ENCODE results near the gene PGAM2.

The PGAM2 gene

GRCh38 chr7:44065431-44066110, at the start of gene PGAM2:
PGAM2 (minus strand) TSS chr7:44065567; CDS start chr7:44065529, 38 bp downstream.
- Mint-ChIP-seq H3K27ac (no peak within 1 kb of the TSS), H3K4me1 (ENCODE audit: low read depth) (peaks cover 4% of the 10 kb centered on the region), H3K36me3 (ENCODE audit: low read depth) (peaks cover 20% of the 10 kb centered on the region), H3K4me3 (no peak within 1 kb of the TSS), H3K27me3 (ENCODE audit: low read depth) (no peaks in the 10 kb centered on the region), H3K9me3 (no peaks in the 10 kb centered on the region)
- no peak for DNase-seq (ENCODE audit: low spot score)

GRCh38 chr7:44114586-44115310, 49.4 kb upstream of the PGAM2 start:
- Mint-ChIP-seq H3K4me3 (no peak overlapping the region), H3K27me3 (ENCODE audit: low read depth) (no peaks in the 10 kb centered on the region), H3K36me3 (ENCODE audit: low read depth) (peaks cover 27% of the 10 kb centered on the region), H3K9me3 (no peaks in the 10 kb centered on the region), H3K27ac (no peak overlapping the region), H3K4me1 (ENCODE audit: low read depth) (no peaks in the 10 kb centered on the region)
- DNase-seq (ENCODE audit: low spot score) = no peak

- Mint-ChIP-seq H3K27me3 (ENCODE audit: low read depth) (no peaks in the 10 kb centered on the region), H3K4me1 (ENCODE audit: low read depth) (no peaks in the 10 kb centered on the region), H3K27ac (no peak overlapping the region), H3K9me3 (no peaks in the 10 kb centered on the region), H3K36me3 (ENCODE audit: low read depth) (peaks cover 19% of the 10 kb centered on the region), H3K4me3 (no peak overlapping the region)
- DNase-seq (ENCODE audit: low spot score) = no peak
Observed at GRCh38 chr7:44113764-44114354, 48.5 kb upstream of the PGAM2 start.

GRCh38 chr7:44112997-44113763, 47.8 kb upstream of the PGAM2 start:
- Mint-ChIP-seq H3K4me1 (ENCODE audit: low read depth) (no peaks in the 10 kb centered on the region), H3K9me3 (no peaks in the 10 kb centered on the region), H3K36me3 (ENCODE audit: low read depth) (peaks cover 14% of the 10 kb centered on the region)

GRCh38 chr7:44112231-44112996, 47.0 kb upstream of the PGAM2 start:
- Mint-ChIP-seq H3K27me3 (ENCODE audit: low read depth) (no peaks in the 10 kb centered on the region), H3K4me1 (ENCODE audit: low read depth) (no peaks in the 10 kb centered on the region), H3K36me3 (ENCODE audit: low read depth) (peaks cover 11% of the 10 kb centered on the region), H3K9me3 (no peaks in the 10 kb centered on the region), H3K27ac (no peak overlapping the region), H3K4me3 (no peak overlapping the region)
- DNase-seq (ENCODE audit: low spot score) = no peak

More at GRCh38 chr7:44112997-44113763, 47.8 kb upstream of the PGAM2 start:
- Mint-ChIP-seq H3K4me3 (no peak overlapping the region), H3K27ac (no peak overlapping the region), H3K27me3 (ENCODE audit: low read depth) (no peaks in the 10 kb centered on the region)
- DNase-seq (ENCODE audit: low spot score) = no peak

GRCh38 chr7:44111761-44112160, 46.4 kb upstream of the PGAM2 start:
- Mint-ChIP-seq H3K27ac (no peak overlapping the region), H3K9me3 (no peaks in the 10 kb centered on the region), H3K4me3 (no peak overlapping the region), H3K4me1 (ENCODE audit: low read depth) (no peaks in the 10 kb centered on the region), H3K36me3 (ENCODE audit: low read depth) (peaks cover 11% of the 10 kb centered on the region), H3K27me3 (ENCODE audit: low read depth) (no peaks in the 10 kb centered on the region)
- DNase-seq (ENCODE audit: low spot score) = no peak

GRCh38 chr7:44110719-44111635, 45.6 kb upstream of the PGAM2 start:
- Mint-ChIP-seq H3K36me3 (ENCODE audit: low read depth) (peaks cover 11% of the 10 kb centered on the region), H3K4me1 (ENCODE audit: low read depth) (peaks cover 2% of the 10 kb centered on the region), H3K4me3 (no peak overlapping the region)

GRCh38 chr7:44109991-44110390, 44.6 kb upstream of the PGAM2 start:
- H3K4me1 Mint-ChIP-seq (ENCODE audit: low read depth) = peaks cover 11% of the 10 kb centered on the region
- no peak overlapping the region for H3K27ac Mint-ChIP-seq
- H3K9me3 Mint-ChIP-seq = no peaks in the 10 kb centered on the region
- H3K36me3 Mint-ChIP-seq (ENCODE audit: low read depth) = peaks cover 9% of the 10 kb centered on the region
- DNase-seq (ENCODE audit: low spot score) = no peak
- H3K27me3 Mint-ChIP-seq (ENCODE audit: low read depth) = peaks cover 6% of the 10 kb centered on the region
- H3K4me3 Mint-ChIP-seq = no peak overlapping the region

More at GRCh38 chr7:44110719-44111635, 45.6 kb upstream of the PGAM2 start:
- Mint-ChIP-seq H3K27ac (no peak overlapping the region), H3K9me3 (no peaks in the 10 kb centered on the region), H3K27me3 (ENCODE audit: low read depth) (no peaks in the 10 kb centered on the region)
- no peak for DNase-seq (ENCODE audit: low spot score)

GRCh38 chr7:44108768-44109750, 43.7 kb upstream of the PGAM2 start:
- Mint-ChIP-seq H3K27me3 (ENCODE audit: low read depth) (peaks cover 6% of the 10 kb centered on the region), H3K4me1 (ENCODE audit: low read depth) (peaks cover 13% of the 10 kb centered on the region), H3K36me3 (ENCODE audit: low read depth) (peaks cover 6% of the 10 kb centered on the region), H3K9me3 (no peaks in the 10 kb centered on the region), H3K4me3 (no peak overlapping the region), H3K27ac (no peak overlapping the region)
- DNase-seq (ENCODE audit: low spot score) = no peak

- H3K36me3 Mint-ChIP-seq (ENCODE audit: low read depth) = peaks cover 1% of the 10 kb centered on the region
- H3K4me3 Mint-ChIP-seq = no peak overlapping the region
- peaks cover 9% of the 10 kb centered on the region for H3K27me3 Mint-ChIP-seq (ENCODE audit: low read depth)
- no peaks in the 10 kb centered on the region for H3K9me3 Mint-ChIP-seq
- DNase-seq (ENCODE audit: low spot score) = no peak
- H3K4me1 Mint-ChIP-seq (ENCODE audit: low read depth) = peaks cover 13% of the 10 kb centered on the region
- H3K27ac Mint-ChIP-seq = no peak overlapping the region
Observed at GRCh38 chr7:44107961-44108767, 42.8 kb upstream of the PGAM2 start.

Measured in T-helper 2 cell treated with Interferon-gamma antibody and Interleukin-4, amounts not matched to agents 5 μg/mL and 100 μg/mL, for 36 hours (primary cell).